Activated CD4-positive, alpha-beta T cell treated with anti-CD3 and anti-CD28 coated beads, Interleukin-2, amount 10 ng/mL, durations not matched to agents 7 days and 5 days (primary cell): ENCODE results near the gene C16orf54. TPM values are rescaled to one million over a fixed set of nuclear protein-coding genes. Genes with fewer than 3 reads are reported as not detected.
"Not testable (repeated sequence)": the region's sequence is repeated elsewhere in the genome, so short reads cannot be mapped to it uniquely, and the experiment has no call there.

Experiments
- CTCF ChIA-PET: fragments of 350-600 bp; sonication (Branson Sonifier 250); formaldehyde crosslinking; loops from one replicate; lab custom pipeline; 2021; ENCODE audit warnings: antibody characterized with exemption; lab: Charles Lee
- POLR2A ChIA-PET: fragments of 350-600 bp; sonication (Branson Sonifier 250); formaldehyde crosslinking; loops from one replicate; lab custom pipeline; 2021; ENCODE audit warnings: antibody characterized with exemption; lab: Charles Lee
- DNase-seq: peaks from one replicate; pipeline ENCODE4 v3.0.0-alpha.2; 2020
- H3K27ac Mint-ChIP-seq: one replicate; pipeline ENCODE4 v1.8.0; 2021; ENCODE audit warnings: mild to moderate bottlenecking, moderate library complexity, mixed read lengths
- H3K27me3 Mint-ChIP-seq: one replicate; pipeline ENCODE4 v1.8.0; 2021; ENCODE audit warnings: mixed read lengths
- H3K36me3 Mint-ChIP-seq: one replicate; pipeline ENCODE4 v1.8.0; 2021; ENCODE audit warnings: low read depth, mixed read lengths
- H3K4me1 Mint-ChIP-seq: one replicate; pipeline ENCODE4 v1.8.0; 2021; ENCODE audit warnings: mixed read lengths
- H3K4me3 Mint-ChIP-seq: one replicate; pipeline ENCODE4 v1.8.0; 2021; ENCODE audit warnings: mild to moderate bottlenecking, moderate library complexity, mixed read lengths
- H3K9me3 Mint-ChIP-seq: one replicate; pipeline ENCODE4 v1.8.0; 2021; ENCODE audit warnings: mixed read lengths
- total RNA-seq, 2 experiments: library from RNA; stranded (reverse); gene quantifications; one replicate each; pipeline ENCODE4 v1.2.3, GENCODE V29; 2021

C16orf54 gene
- total RNA-seq, 2 experiments from 2014 or later = 88.3 to 92.3 TPM

GRCh38 chr16:29731768-29732601 lies 13.8 kb downstream of the C16orf54 start:
- H3K27me3 Mint-ChIP-seq, H3K9me3 Mint-ChIP-seq, H3K4me3 Mint-ChIP-seq: not testable (repeated sequence)
- Mint-ChIP-seq H3K27ac (peak overlapping the region; percentile 72), H3K36me3 (peaks cover 31% of the 10 kb centered on the region), H3K4me1 (peaks cover 45% of the 10 kb centered on the region)
- CTCF ChIA-PET = interaction anchor here (0.7 to 2.8 kb wide), 6 partner anchors 9 to 111 kb away, joined by 3 to 8 read pairs (median 4); no protein-coding TSS in a partner anchor
- DNase-seq = peak; percentile 31
- POLR2A ChIA-PET = interaction anchor here (0.9 kb wide), 1 partner anchor 31 kb away, joined by 4 read pairs; no protein-coding TSS in a partner anchor

DNA sequence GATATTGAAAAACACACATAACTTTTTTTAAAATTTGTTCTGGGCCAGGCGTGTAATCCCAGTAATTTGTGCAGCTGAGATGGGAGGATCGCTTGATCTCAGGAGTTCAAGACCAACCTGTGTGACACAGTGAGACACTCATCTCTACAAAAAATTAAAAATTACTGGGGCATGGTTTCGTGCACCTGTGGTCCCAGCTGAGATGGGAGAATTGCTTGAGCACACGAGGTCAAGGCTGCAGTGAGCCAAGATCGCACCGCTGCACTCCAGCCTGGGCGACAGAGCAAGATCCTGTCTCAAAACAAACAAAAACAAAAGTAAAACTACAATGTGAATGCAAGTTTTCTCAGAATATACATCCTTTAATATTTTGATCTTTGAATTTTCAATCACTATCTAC lies 15.1 kb downstream of the C16orf54 start:
- POLR2A ChIA-PET = no interaction called here
- peaks cover 9% of the 10 kb centered on the region for H3K9me3 Mint-ChIP-seq
- H3K27ac Mint-ChIP-seq = peak overlapping the region; percentile 65
- DNase-seq = no peak
- H3K4me1 Mint-ChIP-seq = peaks cover 37% of the 10 kb centered on the region
- peaks cover 20% of the 10 kb centered on the region for H3K36me3 Mint-ChIP-seq
- CTCF ChIA-PET = interaction anchor here (2.1 kb wide), 1 partner anchor 13 kb away, joined by 5 read pairs; no protein-coding TSS in a partner anchor
- H3K27me3 Mint-ChIP-seq = peaks cover 8% of the 10 kb centered on the region
- H3K4me3 Mint-ChIP-seq = no peak overlapping the region

GRCh38 chr16:29729116-29729521 lies 16.7 kb downstream of the C16orf54 start:
- Mint-ChIP-seq H3K4me1 (peaks cover 36% of the 10 kb centered on the region), H3K4me3 (no peak overlapping the region), H3K27me3 (peaks cover 8% of the 10 kb centered on the region), H3K36me3 (peaks cover 16% of the 10 kb centered on the region), H3K9me3 (peaks cover 5% of the 10 kb centered on the region), H3K27ac (no peak overlapping the region)
- ChIA-PET POLR2A (no interaction called here), CTCF (interaction anchor here (0.9 to 2.1 kb wide), 4 partner anchors 9 to 303 kb away, joined by 4 to 5 read pairs (median 4); no protein-coding TSS in a partner anchor)
- DNase-seq = no peak

DNA sequence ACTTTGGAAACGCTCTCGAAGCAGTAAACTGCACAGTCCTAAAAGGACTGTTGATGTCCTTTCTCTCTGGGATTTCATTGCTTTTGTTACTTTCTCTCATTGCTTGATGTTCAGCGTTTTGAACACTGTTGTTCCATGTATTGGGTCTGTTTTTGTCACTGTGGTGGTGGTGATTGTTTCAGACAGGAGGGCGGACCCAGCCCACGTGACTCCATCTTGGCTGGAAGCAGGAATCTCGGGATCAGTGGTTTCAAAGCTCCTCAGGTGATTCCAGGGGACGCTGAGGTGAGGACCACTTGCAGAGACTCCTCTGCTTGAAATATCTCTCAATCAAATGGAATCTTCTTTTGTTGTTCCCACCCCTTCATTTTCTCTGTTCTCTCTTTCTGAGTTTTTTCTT lies 18.3 kb downstream of the C16orf54 start:
- Mint-ChIP-seq H3K27ac (no peak overlapping the region), H3K4me3 (no peak overlapping the region), H3K9me3 (peaks cover 3% of the 10 kb centered on the region), H3K4me1 (peaks cover 35% of the 10 kb centered on the region), H3K36me3 (peaks cover 9% of the 10 kb centered on the region), H3K27me3 (peaks cover 8% of the 10 kb centered on the region)
- ChIA-PET POLR2A (no interaction called here), CTCF (interaction anchor here (1.0 to 1.3 kb wide), 3 partner anchors 17 to 63 kb away, joined by 3 to 4 read pairs (median 3); partner anchors contain the start of gene KIF22)
- no peak for DNase-seq

- H3K36me3 Mint-ChIP-seq = peaks cover 6% of the 10 kb centered on the region
- CTCF ChIA-PET = interaction anchor here (1.0 to 1.3 kb wide), 4 partner anchors 18 to 64 kb away, joined by 3 to 4 read pairs (median 3); partner anchors contain the start of gene KIF22
- H3K4me1 Mint-ChIP-seq = peaks cover 30% of the 10 kb centered on the region
- no peak for DNase-seq
- no peaks in the 10 kb centered on the region for H3K9me3 Mint-ChIP-seq
- POLR2A ChIA-PET = no interaction called here
- peaks cover 8% of the 10 kb centered on the region for H3K27me3 Mint-ChIP-seq
- H3K27ac Mint-ChIP-seq = no peak overlapping the region
- no peak overlapping the region for H3K4me3 Mint-ChIP-seq
These were observed 18.9 kb downstream of the C16orf54 start for GRCh38 chr16:29726845-29727377.

- H3K27ac Mint-ChIP-seq, H3K27me3 Mint-ChIP-seq, H3K36me3 Mint-ChIP-seq, H3K9me3 Mint-ChIP-seq, H3K4me3 Mint-ChIP-seq, POLR2A ChIA-PET: not testable (repeated sequence)
- CTCF ChIA-PET = interaction anchor here (0.6 to 2.4 kb wide), 4 partner anchors 19 to 128 kb away, joined by 3 to 10 read pairs (median 6); no protein-coding TSS in a partner anchor
- DNase-seq = peak; percentile 45
- H3K4me1 Mint-ChIP-seq = peaks cover 22% of the 10 kb centered on the region
These were observed 24.5 kb downstream of the C16orf54 start for GRCh38 chr16:29721167-29721879.

DNA sequence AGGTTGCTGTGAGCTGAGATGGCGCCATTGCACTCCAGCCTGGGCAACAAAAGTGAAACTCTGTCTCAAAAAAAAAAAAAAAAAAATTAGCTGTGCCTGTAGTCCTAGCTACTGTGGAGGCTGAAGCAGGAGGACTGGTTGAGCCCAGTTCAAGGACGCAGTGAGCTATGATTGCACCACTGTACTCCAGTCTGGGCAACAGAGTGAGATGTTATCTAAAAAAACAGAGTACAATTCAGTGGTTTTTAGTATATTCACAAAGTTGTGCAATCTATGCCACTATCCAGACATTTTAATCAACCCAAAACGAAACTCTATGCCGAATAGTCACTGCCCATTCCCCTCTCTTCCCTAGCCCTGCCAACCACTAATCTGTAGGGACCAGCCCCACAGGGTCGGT lies 25.1 kb downstream of the C16orf54 start:
- CTCF ChIA-PET = interaction anchor here (0.7 to 1.9 kb wide), 5 partner anchors 14 to 232 kb away, joined by 3 to 8 read pairs (median 4); no protein-coding TSS in a partner anchor
- POLR2A ChIA-PET = no interaction called here
- no peaks in the 10 kb centered on the region for H3K9me3 Mint-ChIP-seq
- no peak overlapping the region for H3K4me3 Mint-ChIP-seq
- no peaks in the 10 kb centered on the region for H3K36me3 Mint-ChIP-seq
- no peaks in the 10 kb centered on the region for H3K27me3 Mint-ChIP-seq
- peak overlapping the region; percentile 64 for H3K27ac Mint-ChIP-seq
- no peak for DNase-seq
- peaks cover 19% of the 10 kb centered on the region for H3K4me1 Mint-ChIP-seq

GRCh38 chr16:29719063-29719462 lies 26.7 kb downstream of the C16orf54 start:
- Mint-ChIP-seq H3K27ac (no peak overlapping the region), H3K36me3 (no peaks in the 10 kb centered on the region), H3K4me3 (no peak overlapping the region), H3K9me3 (no peaks in the 10 kb centered on the region), H3K27me3 (peaks cover 2% of the 10 kb centered on the region), H3K4me1 (peaks cover 15% of the 10 kb centered on the region)
- no peak for DNase-seq
- POLR2A ChIA-PET = no interaction called here
- CTCF ChIA-PET = interaction anchor here (0.6 to 0.9 kb wide), 2 partner anchors 15 to 53 kb away, joined by 3 read pairs; no protein-coding TSS in a partner anchor

DNA sequence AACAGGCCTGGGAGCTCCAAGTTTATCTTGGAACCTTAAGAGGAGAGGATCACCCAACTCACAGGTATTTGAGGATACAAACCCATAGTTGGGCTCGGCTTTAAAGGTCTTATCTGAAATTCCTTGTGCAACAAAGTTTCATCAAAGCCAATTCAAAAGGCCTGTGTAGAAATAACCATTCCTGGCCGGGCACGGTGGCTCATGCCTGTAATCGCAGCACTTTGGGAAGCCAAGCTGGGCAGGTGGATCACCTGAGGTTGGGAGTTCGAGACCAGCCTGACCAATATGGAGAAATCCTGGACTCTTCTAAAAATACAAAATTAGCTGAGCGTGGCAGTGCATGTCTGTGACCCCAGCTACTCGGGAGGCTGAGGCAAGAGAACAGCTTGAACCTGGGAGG lies 28.7 kb downstream of the C16orf54 start:
- ChIA-PET POLR2A (no interaction called here), CTCF (interaction anchor here (0.7 to 3.1 kb wide), 2 partner anchors 15 to 73 kb away, joined by 4 to 9 read pairs; partner anchors contain the start of gene KIF22)
- Mint-ChIP-seq H3K36me3 (no peaks in the 10 kb centered on the region), H3K4me1 (peaks cover 11% of the 10 kb centered on the region), H3K4me3 (no peak overlapping the region), H3K27me3 (peaks cover 3% of the 10 kb centered on the region), H3K27ac (no peak overlapping the region), H3K9me3 (no peaks in the 10 kb centered on the region)
- DNase-seq = no peak

DNA sequence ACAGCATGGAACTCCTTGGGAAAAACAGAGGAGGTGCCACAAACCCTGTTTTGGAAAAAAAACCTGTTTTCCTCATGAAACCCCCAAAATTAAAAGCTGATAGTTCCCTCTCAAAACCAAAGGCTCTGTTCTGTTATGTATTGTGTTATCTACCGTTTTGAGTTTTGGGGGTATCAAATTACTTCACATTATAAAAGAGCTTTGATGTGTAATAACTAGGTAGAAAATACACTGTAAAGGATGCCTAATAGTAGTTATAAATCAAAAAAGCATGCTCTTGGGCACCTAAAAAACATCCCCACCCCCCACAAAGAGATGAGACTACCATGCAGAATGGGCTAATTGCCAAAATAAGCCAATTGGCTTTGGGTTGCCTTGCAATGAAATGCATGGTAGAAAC lies 30.8 kb downstream of the C16orf54 start:
- H3K9me3 Mint-ChIP-seq = no peaks in the 10 kb centered on the region
- CTCF ChIA-PET = interaction anchor here (1.0 to 3.1 kb wide), 2 partner anchors 14 to 75 kb away, joined by 4 to 9 read pairs; partner anchors contain the start of gene KIF22
- H3K27me3 Mint-ChIP-seq = peaks cover 3% of the 10 kb centered on the region
- DNase-seq = no peak
- no peaks in the 10 kb centered on the region for H3K36me3 Mint-ChIP-seq
- H3K4me1 Mint-ChIP-seq = peaks cover 9% of the 10 kb centered on the region
- no peak overlapping the region for H3K4me3 Mint-ChIP-seq
- POLR2A ChIA-PET = no interaction called here
- no peak overlapping the region for H3K27ac Mint-ChIP-seq

DNA sequence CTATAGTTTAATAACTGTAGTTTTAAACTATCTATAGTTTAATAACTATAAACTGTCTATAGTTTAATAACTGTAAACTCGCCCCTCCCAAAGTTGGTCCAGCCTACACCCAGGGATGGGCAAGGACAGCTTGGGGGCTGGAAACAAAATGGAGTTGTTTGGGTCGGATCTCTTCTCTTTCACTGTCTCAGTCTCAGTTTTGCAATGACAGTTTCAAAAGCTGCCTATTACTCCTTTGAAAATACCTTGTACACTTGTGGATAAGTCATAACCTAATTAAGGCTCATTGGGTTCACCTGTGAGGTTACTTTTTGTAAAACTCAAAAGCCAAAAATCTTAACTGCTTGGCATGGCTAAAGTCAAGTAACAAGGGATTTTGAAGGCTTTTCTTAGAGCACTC lies 31.4 kb downstream of the C16orf54 start:
- Mint-ChIP-seq H3K27ac (no peak overlapping the region), H3K4me1 (peaks cover 13% of the 10 kb centered on the region), H3K4me3 (no peak overlapping the region), H3K27me3 (peaks cover 3% of the 10 kb centered on the region), H3K36me3 (no peaks in the 10 kb centered on the region), H3K9me3 (no peaks in the 10 kb centered on the region)
- ChIA-PET CTCF (interaction anchor here (1.0 kb wide), 1 partner anchor 14 kb away, joined by 4 read pairs; no protein-coding TSS in a partner anchor), POLR2A (no interaction called here)
- DNase-seq = no peak

DNA sequence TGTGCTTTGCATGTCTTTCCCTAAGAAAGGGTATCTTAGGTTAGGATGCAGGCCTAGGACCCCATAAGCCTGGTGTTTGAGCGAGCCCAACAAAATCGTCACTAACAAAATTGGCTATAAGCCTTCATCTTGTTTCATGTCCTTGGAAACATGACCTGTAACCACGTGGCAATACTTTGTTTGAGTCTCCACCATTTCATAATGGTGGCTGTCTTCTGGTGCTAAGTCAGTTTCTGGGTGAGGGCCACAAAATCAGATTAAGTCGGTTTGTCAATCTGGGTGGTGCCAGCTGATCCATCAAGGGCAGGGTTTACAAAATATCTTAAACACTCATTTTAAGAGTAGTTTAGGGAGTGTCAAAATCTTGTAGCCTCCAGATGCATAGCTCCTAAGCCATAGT lies 33.0 kb downstream of the C16orf54 start:
- POLR2A ChIA-PET = no interaction called here
- H3K4me3 Mint-ChIP-seq = no peak overlapping the region
- H3K9me3 Mint-ChIP-seq = no peaks in the 10 kb centered on the region
- peaks cover 3% of the 10 kb centered on the region for H3K27me3 Mint-ChIP-seq
- no peak overlapping the region for H3K27ac Mint-ChIP-seq
- DNase-seq = no peak
- H3K4me1 Mint-ChIP-seq = peaks cover 16% of the 10 kb centered on the region
- no peaks in the 10 kb centered on the region for H3K36me3 Mint-ChIP-seq
- CTCF ChIA-PET = interaction anchor here (0.6 to 1.7 kb wide), 2 partner anchors 21 to 39 kb away, joined by 3 to 4 read pairs; no protein-coding TSS in a partner anchor
